HG03460 (cell line): Measurements from ENCODE around the gene TUFT1.
"Not testable (repeated sequence)": the region's sequence is repeated elsewhere in the genome, so short reads cannot be mapped to it uniquely, and the experiment has no call there.

ENCODE experiments used
- ATAC-seq: cut with Tn5 transposase; IDR thresholded peaks from one replicate; pipeline ENCODE4 v1.9.1; 2021; ENCODE audit not compliant: unreplicated experiment

TUFT1 gene

DNA sequence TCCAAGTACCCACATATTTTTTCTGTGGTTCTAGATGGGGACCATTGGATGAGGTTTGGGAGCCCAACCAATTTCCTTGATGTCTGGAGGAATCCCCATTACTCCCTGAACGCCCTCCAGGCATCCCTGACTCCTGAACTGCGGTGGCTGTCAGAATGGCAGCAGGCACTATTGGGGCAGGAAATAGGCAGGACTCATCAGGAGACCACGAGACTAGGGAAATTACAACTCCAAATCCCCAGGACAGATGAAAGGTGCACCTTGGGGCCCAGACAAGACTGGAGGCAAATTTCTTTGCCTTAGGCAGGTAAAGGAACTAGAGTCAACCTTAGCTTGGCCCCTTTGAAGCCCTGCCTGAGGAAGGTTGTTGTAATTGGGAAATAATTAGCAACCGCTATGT lies 27.8 kb upstream of the TUFT1 start:
- ATAC-seq, result no peak

DNA sequence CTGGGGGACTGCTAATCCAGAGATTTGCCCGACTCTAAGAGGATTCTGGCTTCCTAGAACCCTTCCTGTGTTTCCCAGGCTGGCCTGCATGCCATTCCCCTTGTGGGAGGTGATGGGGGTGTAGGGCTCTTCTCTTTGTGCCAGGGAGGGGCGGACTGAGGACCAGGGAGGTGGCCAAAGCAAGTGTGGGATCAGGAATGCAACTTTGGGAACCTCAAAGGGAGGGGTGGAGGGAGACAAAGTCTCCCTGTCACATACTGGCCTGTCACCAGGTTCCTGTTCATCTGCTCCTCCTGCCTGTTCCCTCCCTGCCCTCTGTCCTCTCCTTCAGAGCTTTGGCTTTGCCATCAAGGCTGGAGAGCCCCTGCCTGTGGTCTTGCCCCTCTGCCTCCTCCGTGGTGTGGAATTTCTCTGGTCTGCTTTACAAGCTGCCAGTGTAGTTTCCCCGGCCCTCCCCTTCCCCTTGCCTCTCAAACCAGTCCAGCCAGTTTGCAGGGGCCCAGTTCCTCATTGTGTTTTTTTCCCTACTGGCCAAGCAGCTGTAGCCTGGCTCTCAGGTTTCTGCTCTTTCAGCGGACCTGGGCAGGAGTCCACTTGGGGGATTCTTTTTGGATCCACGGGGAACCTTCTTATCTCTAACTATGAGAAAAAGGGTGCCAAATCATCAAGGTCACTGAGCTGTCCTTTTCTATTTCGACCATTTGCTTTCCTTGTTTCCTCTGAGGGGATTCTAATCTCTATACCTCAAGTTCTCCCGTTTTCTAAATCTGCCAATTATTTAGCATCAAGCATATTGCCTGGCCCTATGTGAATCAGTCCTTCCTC lies 27.1 kb upstream of the TUFT1 start:
- no peak for ATAC-seq

DNA sequence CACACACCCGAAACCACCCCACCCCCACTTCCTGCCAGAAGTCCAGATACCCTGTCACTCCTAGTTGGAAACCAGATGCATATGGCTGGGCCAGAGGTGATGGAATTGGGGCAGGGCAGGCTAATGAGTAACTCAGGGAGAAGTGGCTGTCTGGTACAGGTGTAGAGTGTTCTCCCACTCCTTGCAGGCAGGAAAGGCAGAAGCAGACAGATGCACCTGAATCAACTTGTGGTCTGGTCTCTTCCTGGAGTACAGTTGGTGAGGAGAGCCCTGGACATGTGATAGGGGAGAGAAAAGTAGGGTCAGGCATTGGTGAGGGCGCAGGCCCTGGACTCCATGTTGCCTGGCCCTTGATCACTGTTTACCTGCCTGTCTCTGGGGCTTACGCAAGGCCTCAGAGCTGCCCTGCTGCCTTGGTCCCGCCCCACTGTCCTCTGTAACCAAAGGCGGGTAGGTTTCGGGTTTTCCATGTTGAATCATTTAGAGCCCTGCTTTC lies 26.4 kb upstream of the TUFT1 start:
- ATAC-seq, result no peak

DNA sequence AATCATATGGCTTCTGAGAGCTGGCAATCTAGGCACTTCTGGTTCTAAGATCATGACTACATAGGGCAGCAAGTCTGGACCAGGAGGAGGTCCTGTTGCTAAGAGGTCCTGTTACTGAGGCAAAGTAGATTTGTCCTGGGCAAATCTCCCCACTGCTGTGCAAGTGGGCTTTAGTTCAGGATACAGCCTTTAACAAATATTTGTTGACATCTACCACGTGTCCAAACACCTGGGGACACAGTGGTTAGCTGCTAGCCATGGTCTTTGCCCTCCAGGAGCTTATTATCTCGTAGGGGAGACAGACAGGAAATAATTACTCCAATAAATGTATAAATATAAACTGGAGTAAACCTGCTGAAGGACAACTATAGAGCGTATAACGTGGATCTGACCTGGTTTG lies 25.7 kb upstream of the TUFT1 start:
- no peak for ATAC-seq

- ATAC-seq, result no peak
Observed at GRCh38 chr1:151515265-151515664, 24.8 kb upstream of the TUFT1 start.

DNA sequence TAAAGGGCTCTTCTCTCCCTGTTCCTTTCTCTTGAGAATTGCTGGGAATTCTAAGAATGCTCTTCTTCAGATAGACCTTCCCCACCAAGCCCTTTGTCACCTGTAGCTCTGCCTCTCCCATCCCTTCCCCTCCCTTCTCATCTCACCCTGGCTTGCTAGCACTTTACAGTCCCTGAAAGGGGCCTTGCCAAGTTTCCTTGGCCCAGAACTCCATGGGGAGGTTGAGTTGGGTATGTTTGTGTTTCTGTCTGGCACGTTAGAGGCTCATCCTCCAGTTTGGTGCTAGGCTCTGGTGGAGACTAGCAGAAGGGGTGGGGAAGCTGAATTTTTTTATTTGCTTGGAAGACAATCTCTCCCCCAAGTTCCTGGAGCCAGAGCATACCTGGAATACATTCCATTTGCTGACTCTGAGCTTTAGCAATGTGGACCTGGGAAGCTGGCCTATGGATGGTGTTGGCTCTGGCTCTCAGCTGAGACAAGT lies 24.0 kb upstream of the TUFT1 start:
- no peak for ATAC-seq

GRCh38 chr1:151518431-151518830 lies 21.7 kb upstream of the TUFT1 start:
- no peak for ATAC-seq

DNA sequence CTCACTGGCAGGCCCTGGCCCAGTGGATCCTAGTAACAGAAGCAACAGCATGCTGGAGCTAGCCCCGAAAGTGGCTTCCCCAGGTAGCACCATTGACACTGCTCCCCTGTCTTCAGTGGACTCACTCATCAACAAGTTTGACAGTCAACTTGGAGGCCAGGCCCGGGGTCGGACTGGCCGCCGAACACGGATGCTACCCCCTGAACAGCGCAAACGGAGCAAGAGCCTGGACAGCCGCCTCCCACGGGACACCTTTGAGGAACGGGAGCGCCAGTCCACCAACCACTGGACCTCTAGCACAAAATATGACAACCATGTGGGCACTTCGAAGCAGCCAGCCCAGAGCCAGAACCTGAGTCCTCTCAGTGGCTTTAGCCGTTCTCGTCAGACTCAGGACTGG lies 21.2 kb upstream of the TUFT1 start:
- no peak for ATAC-seq

GRCh38 chr1:151519667-151520066 lies 20.4 kb upstream of the TUFT1 start:
- no peak for ATAC-seq

- no peak for ATAC-seq
Observed at GRCh38 chr1:151520359-151520758, 19.8 kb upstream of the TUFT1 start.

GRCh38 chr1:151522427-151522826 lies 17.7 kb upstream of the TUFT1 start:
- ATAC-seq, result not testable (repeated sequence)

DNA sequence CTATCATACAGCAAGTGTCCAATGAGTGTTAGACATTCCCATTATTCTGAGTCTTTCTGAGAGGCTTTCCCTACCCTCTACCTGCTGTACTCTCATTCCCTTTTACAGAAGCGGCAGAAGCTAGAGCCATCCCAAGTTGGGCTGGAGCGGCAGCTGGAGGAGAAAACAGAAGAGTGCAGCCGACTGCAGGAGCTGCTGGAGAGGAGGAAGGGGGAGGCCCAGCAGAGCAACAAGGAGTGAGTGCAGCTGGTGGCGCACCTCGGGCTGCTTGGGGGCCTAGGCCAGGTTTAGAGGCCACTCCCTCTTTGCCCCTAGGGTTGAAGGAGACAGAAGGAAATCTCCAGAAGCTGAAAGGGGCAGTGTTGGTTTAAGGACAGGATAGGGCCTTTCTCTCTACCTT lies 16.8 kb upstream of the TUFT1 start:
- ATAC-seq, result no peak

DNA sequence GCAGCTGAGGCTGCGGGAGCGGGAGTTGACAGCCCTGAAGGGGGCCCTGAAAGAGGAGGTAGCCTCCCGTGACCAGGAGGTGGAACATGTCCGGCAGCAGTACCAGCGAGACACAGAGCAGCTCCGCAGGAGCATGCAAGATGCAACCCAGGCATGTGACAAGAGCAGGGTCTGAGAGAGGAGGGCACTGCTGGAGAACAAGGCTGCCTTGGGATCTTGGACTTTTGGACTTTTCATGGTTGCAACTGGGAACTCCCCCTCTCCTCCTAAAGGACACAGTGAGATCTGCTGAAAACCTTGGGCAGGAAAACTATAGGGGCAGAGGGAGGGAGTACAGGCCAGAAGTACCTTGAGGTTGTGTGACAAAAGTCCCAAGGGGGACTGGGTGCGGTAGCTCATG lies 15.4 kb upstream of the TUFT1 start:
- no peak for ATAC-seq

- no peak for ATAC-seq
Observed at GRCh38 chr1:151526735-151527525, 13.2 kb upstream of the TUFT1 start.

DNA sequence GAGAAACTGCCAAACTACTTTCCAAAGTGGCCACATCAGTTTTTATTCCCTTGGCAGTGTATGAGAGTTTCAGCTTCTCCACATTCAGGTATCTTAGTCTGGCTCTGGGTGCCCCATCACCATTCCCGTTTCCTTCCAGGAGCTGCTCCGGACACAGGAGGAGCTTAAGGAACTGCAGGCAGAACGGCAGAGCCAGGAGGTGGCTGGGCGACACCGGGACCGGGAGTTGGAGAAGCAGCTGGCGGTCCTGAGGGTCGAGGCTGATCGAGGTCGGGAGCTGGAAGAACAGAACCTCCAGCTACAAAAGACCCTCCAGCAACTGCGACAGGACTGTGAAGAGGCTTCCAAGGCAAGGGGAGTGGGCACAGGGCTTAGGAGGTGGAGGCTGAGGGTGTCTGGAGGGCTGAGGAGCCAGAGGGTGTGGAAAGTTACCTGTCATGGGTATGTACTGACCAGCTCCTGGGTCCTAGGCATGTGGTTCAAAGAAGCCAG lies 10.9 kb upstream of the TUFT1 start:
- no peak for ATAC-seq

- no peak for ATAC-seq
Observed at GRCh38 chr1:151529781-151530180, 10.3 kb upstream of the TUFT1 start.

- ATAC-seq, result no peak
Observed at GRCh38 chr1:151530461-151530860, 9.6 kb upstream of the TUFT1 start.

DNA sequence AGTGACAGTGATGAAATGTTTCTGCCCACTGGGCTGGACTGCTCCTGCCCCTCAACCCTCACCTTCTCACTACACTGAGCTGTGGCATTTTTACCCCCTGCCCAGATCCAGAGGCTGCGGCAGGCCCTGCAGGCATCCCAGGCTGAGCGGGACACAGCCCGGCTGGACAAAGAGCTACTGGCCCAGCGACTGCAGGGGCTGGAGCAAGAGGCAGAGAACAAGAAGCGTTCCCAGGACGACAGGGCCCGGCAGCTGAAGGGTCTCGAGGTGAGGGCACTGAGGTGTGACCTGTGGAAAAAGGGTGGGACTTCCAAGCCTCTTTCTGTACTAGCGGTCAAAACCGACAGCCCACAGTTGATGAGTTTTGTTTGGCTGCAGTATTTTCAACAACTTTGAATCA lies 6.2 kb upstream of the TUFT1 start:
- ATAC-seq, result no peak

DNA sequence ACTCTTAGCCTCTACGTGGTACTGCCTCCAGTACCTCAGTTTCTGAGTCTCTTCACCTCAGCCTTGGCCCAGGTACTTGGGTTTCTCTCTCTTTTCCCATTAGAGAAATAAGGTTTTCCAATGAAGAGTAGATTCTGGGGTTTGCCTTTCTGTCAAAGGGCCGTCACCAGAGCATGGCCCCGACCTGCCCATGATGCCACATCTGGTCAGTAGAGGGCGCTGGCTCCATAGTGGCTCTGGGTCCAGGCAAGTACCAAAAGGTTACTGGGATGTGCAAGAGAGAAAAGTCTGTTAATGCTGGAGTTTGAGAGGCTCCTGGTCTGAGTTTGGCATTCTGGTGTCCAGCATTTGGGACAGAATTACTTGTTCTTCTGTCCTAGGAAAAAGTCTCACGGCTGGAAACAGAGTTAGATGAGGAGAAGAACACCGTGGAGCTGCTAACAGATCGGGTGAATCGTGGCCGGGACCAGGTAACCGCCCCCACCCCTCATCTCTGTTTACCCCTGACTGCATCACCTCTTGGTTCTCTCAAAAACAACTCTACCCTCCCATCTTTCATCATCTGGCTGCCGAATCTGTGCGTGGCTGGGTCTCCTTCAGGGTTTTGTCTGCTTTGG lies 5.3 kb upstream of the TUFT1 start:
- no peak for ATAC-seq

DNA sequence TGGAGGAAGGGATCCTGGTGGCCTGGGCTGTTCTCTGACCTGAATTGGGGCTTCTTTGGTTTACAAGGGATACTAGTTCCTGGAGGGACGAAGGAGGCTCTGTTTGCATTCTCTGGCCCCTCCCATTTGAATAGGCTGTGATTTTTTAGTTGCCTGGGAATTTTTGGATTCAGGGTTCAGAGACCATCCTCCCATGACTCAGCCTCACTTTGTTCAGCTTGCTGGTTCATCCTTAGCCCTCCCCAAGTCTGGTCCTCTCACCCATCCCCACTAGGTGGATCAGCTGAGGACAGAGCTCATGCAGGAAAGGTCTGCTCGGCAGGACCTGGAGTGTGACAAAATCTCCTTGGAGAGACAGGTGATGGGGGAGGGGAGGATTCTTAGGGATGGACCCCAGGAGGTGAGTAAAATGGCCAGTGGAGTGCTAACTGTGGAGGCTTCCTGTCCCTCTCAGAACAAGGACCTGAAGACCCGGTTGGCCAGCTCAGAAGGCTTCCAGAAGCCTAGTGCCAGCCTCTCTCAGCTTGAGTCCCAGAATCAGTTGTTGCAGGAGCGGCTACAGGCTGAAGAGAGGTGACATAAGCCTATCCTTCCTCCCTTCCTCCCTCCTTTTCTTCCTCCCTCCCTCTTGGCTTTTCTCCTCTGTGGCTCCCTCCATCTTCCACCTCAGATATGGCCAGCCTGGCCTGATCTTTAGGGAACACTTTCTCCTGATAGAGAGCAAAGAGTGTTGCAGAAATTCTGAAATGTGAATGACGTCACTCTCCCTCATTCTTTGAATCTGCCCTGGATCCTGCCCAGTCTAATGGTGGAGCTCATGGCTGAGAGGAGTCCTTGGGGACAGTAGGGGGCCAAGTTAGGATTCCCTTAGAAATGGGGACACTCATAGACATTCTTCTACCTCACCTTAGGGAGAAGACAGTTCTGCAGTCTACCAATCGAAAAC lies 4.5 kb upstream of the TUFT1 start:
- no peak for ATAC-seq
